Type B pancreatic cell (in vitro differentiated cells): ENCODE results near the gene NTM. TPM values are rescaled to one million over a fixed set of nuclear protein-coding genes. Genes with fewer than 3 reads are reported as not detected.

Experiments used
- DNase-seq: peaks from one replicate; pipeline ENCODE4 v3.0.0; 2021; ENCODE audit warnings: mixed read lengths; ENCODE audit not compliant: unreplicated experiment; ENCODE audit errors: extremely low spot score
- H3K27ac Mint-ChIP-seq: 2 replicates; pipeline ENCODE4 v1.8.0; 2021; ENCODE audit warnings: mild to moderate bottlenecking, mixed read lengths
- H3K27me3 Mint-ChIP-seq: 2 replicates; pipeline ENCODE4 v1.8.0; 2021; ENCODE audit warnings: mixed read lengths
- H3K36me3 Mint-ChIP-seq: 2 replicates; pipeline ENCODE4 v1.8.0; 2021; ENCODE audit warnings: mixed read lengths
- H3K4me1 Mint-ChIP-seq: one replicate; pipeline ENCODE4 v1.8.0; 2021; ENCODE audit warnings: mixed read lengths; ENCODE audit not compliant: unreplicated experiment
- H3K4me3 Mint-ChIP-seq: 2 replicates; pipeline ENCODE4 v1.8.0; 2021; ENCODE audit warnings: mild to moderate bottlenecking, mixed read lengths
- H3K9me3 Mint-ChIP-seq: 2 replicates; pipeline ENCODE4 v1.8.0; 2021; ENCODE audit warnings: mixed read lengths
- total RNA-seq: library from RNA; stranded (reverse); gene quantifications from 2 replicates; pipeline ENCODE4 v1.2.1, GENCODE V29; 2021; ENCODE audit warnings: low replicate concordance
- TF ChIP-seq, protein P1 (sequence below): fragments of 200-600 bp; sonication (generic); conservative IDR thresholded peaks from 2 replicates; pipeline ENCODE4 v1.5.0; 2021; ENCODE audit warnings: antibody characterized with exemption, mild to moderate bottlenecking

The NTM gene
- total RNA-seq, 1 donor from 2014 or later = 19.2 TPM

GRCh38 chr11:132101881-132102280 lies 731.5 kb downstream of the NTM start:
- Mint-ChIP-seq H3K27ac (no peak overlapping the region), H3K27me3 (peaks cover 27% of the 10 kb centered on the region), H3K9me3 (no peaks in the 10 kb centered on the region), H3K36me3 (no peaks in the 10 kb centered on the region), H3K4me3 (no peak overlapping the region), H3K4me1 (no peaks in the 10 kb centered on the region)
- DNase-seq = no peak
- TF ChIP-seq, protein P1, sequence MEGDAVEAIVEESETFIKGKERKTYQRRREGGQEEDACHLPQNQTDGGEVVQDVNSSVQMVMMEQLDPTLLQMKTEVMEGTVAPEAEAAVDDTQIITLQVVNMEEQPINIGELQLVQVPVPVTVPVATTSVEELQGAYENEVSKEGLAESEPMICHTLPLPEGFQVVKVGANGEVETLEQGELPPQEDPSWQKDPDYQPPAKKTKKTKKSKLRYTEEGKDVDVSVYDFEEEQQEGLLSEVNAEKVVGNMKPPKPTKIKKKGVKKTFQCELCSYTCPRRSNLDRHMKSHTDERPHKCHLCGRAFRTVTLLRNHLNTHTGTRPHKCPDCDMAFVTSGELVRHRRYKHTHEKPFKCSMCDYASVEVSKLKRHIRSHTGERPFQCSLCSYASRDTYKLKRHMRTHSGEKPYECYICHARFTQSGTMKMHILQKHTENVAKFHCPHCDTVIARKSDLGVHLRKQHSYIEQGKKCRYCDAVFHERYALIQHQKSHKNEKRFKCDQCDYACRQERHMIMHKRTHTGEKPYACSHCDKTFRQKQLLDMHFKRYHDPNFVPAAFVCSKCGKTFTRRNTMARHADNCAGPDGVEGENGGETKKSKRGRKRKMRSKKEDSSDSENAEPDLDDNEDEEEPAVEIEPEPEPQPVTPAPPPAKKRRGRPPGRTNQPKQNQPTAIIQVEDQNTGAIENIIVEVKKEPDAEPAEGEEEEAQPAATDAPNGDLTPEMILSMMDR = no peak

DNA sequence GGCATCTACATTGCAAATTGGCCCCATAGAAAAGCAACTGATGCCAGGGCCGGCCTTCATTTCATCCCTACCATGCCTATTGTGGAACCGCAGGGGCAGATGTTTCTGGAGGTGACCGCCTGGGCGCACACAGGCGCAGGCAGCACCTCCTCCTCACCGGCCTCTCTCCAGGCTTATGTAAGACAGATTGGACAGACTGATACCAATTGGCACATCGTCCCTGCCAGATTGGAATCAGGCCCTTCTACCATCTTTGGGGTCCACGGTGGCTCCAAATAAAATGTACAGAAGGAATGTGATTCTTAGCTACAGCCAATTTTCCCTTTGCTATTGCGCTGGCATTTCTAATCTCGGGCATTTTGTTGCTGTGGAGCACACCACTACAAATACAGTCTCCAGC lies 732.6 kb downstream of the NTM start:
- H3K27ac Mint-ChIP-seq = no peak overlapping the region

GRCh38 chr11:132106096-132106982 lies 735.9 kb downstream of the NTM start:
- Mint-ChIP-seq H3K4me3 (no peak overlapping the region), H3K9me3 (no peaks in the 10 kb centered on the region), H3K36me3 (no peaks in the 10 kb centered on the region), H3K4me1 (no peaks in the 10 kb centered on the region), H3K27ac (no peak overlapping the region), H3K27me3 (peaks cover 12% of the 10 kb centered on the region)
- DNase-seq = no peak
- TF ChIP-seq, protein P1 = no peak

More for the DNA sequence above, 732.6 kb downstream of the NTM start:
- Mint-ChIP-seq H3K9me3 (no peaks in the 10 kb centered on the region), H3K27me3 (peaks cover 24% of the 10 kb centered on the region), H3K36me3 (no peaks in the 10 kb centered on the region), H3K4me3 (no peak overlapping the region), H3K4me1 (no peaks in the 10 kb centered on the region)
- TF ChIP-seq, protein P1 = no peak
- DNase-seq = no peak

GRCh38 chr11:132111316-132111715 lies 740.9 kb downstream of the NTM start:
- Mint-ChIP-seq H3K4me1 (peaks cover 13% of the 10 kb centered on the region), H3K27ac (no peak overlapping the region), H3K9me3 (no peaks in the 10 kb centered on the region), H3K4me3 (no peak overlapping the region), H3K27me3 (peaks cover 5% of the 10 kb centered on the region), H3K36me3 (no peaks in the 10 kb centered on the region)
- TF ChIP-seq, protein P1 = no peak
- DNase-seq = no peak

GRCh38 chr11:132111838-132112237 lies 741.4 kb downstream of the NTM start:
- TF ChIP-seq, protein P1 = no peak
- Mint-ChIP-seq H3K4me1 (peaks cover 13% of the 10 kb centered on the region), H3K27ac (peak overlapping the region; percentile 25), H3K4me3 (no peak overlapping the region), H3K36me3 (no peaks in the 10 kb centered on the region), H3K27me3 (peaks cover 4% of the 10 kb centered on the region), H3K9me3 (no peaks in the 10 kb centered on the region)
- DNase-seq = no peak
